HG02943 (cell line): ENCODE results near the gene AIP.
A peak's percentile ranks its signal among the peaks of the same experiment; 100 is the strongest.

ENCODE experiments used
- ATAC-seq: cut with Tn5 transposase; IDR thresholded peaks from one replicate; pipeline ENCODE4 v1.9.1; 2021; ENCODE audit warnings: mild to moderate bottlenecking, low read depth, moderate library complexity; ENCODE audit not compliant: unreplicated experiment

Gene AIP

GRCh38 chr11:67482827-67483798 is at the start of gene AIP:
AIP (plus strand) TSS chr11:67483026; CDS start chr11:67483159, 133 bp downstream.
- peak; percentile 72 for ATAC-seq

- ATAC-seq: no peak
Observed at GRCh38 chr11:67433536-67434394, 49.1 kb upstream of the AIP start.

GRCh38 chr11:67434395-67434881 is 48.4 kb upstream of the AIP start:
- no peak for ATAC-seq

GRCh38 chr11:67435031-67435726 is 47.6 kb upstream of the AIP start:
- no peak for ATAC-seq

GRCh38 chr11:67435727-67436458 is 46.9 kb upstream of the AIP start:
- no peak for ATAC-seq

GRCh38 chr11:67436459-67437081 is 46.3 kb upstream of the AIP start:
- ATAC-seq: no peak

- no peak for ATAC-seq
Observed at GRCh38 chr11:67437082-67437808, 45.6 kb upstream of the AIP start, which contains the start of gene PTPRCAP. PTPRCAP (minus strand) TSS chr11:67437682; CDS start chr11:67437619, 63 bp downstream.

- no peak for ATAC-seq
Observed at GRCh38 chr11:67437809-67438157, 45.0 kb upstream of the AIP start.

- ATAC-seq: no peak
Observed at GRCh38 chr11:67438158-67438902, 44.5 kb upstream of the AIP start.

GRCh38 chr11:67439321-67440228 is 43.3 kb upstream of the AIP start:
- no peak for ATAC-seq

GRCh38 chr11:67440229-67441097 is 42.4 kb upstream of the AIP start:
- ATAC-seq: no peak

- ATAC-seq: no peak
Observed at GRCh38 chr11:67441098-67441563, 41.7 kb upstream of the AIP start.

- ATAC-seq: no peak
Observed at GRCh38 chr11:67441731-67442351, 41.0 kb upstream of the AIP start.

- no peak for ATAC-seq
Observed at GRCh38 chr11:67442504-67443404, 40.1 kb upstream of the AIP start.
